Right atrium auricular region (tissue), 2 donors: ENCODE data around the gene CST8. TPM values are rescaled to one million over a fixed set of nuclear protein-coding genes. Genes with fewer than 3 reads are reported as not detected.

Source experiments
- DNase-seq: peaks from one replicate; pipeline ENCODE4 v3.0.0-alpha.2; 2019; ENCODE audit warnings: low spot score
- H3K27ac ChIP-seq, 2 donors: fragments of 200-600 bp; sonication (generic); 1 replicate in 1 of 2; 2 replicates in 1 of 2; pipeline ENCODE4 v1.5.1; 2016 to 2019
- H3K27me3 ChIP-seq, 2 donors: fragments of 200-600 bp; sonication (generic); one replicate each; pipeline versions ENCODE4 v1.5.1 to v1.6.0; 2017 to 2019
- H3K36me3 ChIP-seq: fragments of 200-600 bp; sonication (generic); one replicate; pipeline ENCODE4 v1.5.1; 2016
- H3K4me1 ChIP-seq, 2 donors: fragments of 200-600 bp; sonication (generic); one replicate each; pipeline versions ENCODE4 v1.5.1 to v1.6.0; 2017 to 2019
- H3K4me3 ChIP-seq, 2 donors: fragments of 200-600 bp; sonication (generic); 1 replicate in 1 of 2; 2 replicates in 1 of 2; pipeline ENCODE4 v1.5.1; 2017 to 2019; ENCODE audit warnings: mild to moderate bottlenecking in 1 of 2, moderate library complexity in 1 of 2
- H3K9me3 ChIP-seq, 2 donors: fragments of 200-600 bp; sonication (generic); one replicate each; pipeline ENCODE4 v1.5.1; 2019
- total RNA-seq, 2 donors: library from RNA; depleted of rRNA; stranded (reverse); fragments of >200 nt; gene quantifications; one replicate each; pipeline ENCODE4 v1.1.0, GENCODE V29; 2016
- TF ChIP-seq, protein P1 (sequence below), 2 donors: fragments of 200-600 bp; sonication (generic); IDR thresholded peaks; one replicate each; pipeline ENCODE4 v1.5.1; 2019; ENCODE audit warnings: antibody characterized with exemption in 2 of 2

CST8 gene
- total RNA-seq, 2 donors from 2014 or later = not detected

DNA sequence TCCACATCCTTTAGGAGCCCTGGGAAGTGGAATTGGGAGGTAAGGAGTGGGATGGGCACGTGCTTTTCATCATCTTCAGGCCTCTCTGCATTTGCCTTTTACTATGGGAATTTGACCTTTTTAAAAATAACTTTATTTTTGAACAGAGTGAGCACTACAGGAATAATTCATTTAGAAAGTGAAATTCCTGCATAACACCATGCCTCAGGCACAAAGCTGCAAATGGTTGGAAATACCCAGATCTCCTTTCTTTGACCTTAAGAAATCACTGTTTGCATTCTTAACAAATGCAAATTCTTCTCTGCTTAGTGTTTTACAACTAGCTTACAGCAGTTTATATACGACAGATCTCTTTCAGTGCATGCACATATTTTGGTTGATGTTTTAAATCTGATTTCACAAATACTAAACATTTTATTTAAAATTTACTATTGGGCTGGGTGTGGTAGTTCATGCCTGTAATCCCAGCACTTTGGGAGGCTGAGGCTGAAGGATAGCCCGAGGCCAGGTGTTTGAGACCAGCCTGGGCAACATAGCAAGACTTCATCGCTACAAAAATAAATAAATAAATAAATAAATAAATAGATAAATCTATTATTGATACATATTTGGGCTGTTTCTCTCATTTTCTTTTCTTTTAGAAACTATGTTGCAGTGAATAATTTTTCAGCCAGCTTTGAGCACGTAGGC is 24.5 kb downstream of the CST8 start:
- TF ChIP-seq, protein P1, sequence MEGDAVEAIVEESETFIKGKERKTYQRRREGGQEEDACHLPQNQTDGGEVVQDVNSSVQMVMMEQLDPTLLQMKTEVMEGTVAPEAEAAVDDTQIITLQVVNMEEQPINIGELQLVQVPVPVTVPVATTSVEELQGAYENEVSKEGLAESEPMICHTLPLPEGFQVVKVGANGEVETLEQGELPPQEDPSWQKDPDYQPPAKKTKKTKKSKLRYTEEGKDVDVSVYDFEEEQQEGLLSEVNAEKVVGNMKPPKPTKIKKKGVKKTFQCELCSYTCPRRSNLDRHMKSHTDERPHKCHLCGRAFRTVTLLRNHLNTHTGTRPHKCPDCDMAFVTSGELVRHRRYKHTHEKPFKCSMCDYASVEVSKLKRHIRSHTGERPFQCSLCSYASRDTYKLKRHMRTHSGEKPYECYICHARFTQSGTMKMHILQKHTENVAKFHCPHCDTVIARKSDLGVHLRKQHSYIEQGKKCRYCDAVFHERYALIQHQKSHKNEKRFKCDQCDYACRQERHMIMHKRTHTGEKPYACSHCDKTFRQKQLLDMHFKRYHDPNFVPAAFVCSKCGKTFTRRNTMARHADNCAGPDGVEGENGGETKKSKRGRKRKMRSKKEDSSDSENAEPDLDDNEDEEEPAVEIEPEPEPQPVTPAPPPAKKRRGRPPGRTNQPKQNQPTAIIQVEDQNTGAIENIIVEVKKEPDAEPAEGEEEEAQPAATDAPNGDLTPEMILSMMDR (IDR thresholded peaks at IDR 0.05) = no peak
- DNase-seq = no peak
- Histone ChIP-seq H3K9me3 (no peaks in the 10 kb centered on the region), H3K27ac (no peak overlapping the region), H3K4me3 (no peak overlapping the region), H3K4me1 (no peaks in the 10 kb centered on the region), H3K27me3 (no peaks in the 10 kb centered on the region), H3K36me3 (no peaks in the 10 kb centered on the region)

DNA sequence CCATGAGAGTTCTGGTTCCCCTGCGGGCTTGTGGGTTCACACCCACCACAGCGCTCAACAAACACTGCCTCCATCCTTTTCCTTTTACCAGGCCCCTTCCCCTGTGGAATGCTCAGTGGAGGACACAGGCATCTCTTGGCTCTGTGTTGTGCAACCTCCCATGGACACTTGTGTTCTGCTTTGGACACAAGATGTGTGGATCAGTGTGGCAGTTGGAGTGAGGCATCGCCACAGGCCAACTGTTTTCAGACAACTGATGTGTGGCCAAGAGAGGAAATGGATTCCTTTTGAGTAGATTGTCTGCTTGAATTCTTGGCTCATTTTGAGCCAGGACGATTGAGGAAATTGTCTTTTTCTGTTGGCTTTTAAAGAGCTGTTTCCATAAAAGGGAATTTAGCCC is 26.8 kb downstream of the CST8 start:
- Histone ChIP-seq H3K9me3 (no peaks in the 10 kb centered on the region), H3K36me3 (no peaks in the 10 kb centered on the region), H3K4me3 (no peak overlapping the region), H3K27ac (no peak overlapping the region), H3K4me1 (no peaks in the 10 kb centered on the region), H3K27me3 (no peaks in the 10 kb centered on the region)
- TF ChIP-seq, protein P1 (IDR thresholded peaks at IDR 0.05) = no peak
- no peak for DNase-seq

DNA sequence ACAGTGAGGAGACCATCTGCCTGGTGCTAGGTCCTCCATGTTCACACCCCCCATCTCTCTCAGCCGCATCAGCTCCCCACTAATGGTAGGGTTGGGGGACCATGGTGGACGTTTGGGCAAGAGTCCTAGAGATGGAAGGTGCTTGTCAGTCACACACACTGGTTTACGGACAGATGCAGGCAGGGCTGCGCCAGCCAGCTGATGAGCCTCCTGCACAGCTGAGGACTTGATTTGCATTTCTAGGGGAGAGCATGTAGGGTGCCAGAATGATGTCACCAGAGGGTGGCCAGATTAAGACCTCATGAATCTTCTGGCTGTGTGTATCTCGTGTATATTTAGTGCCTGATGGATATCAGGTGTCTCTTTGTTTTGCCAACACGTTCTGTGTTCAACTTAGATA is 28.6 kb downstream of the CST8 start:
- Histone ChIP-seq H3K4me1 (no peaks in the 10 kb centered on the region), H3K9me3 (no peaks in the 10 kb centered on the region), H3K36me3 (no peaks in the 10 kb centered on the region), H3K4me3 (no peak overlapping the region), H3K27me3 (no peaks in the 10 kb centered on the region), H3K27ac (no peak overlapping the region)
- DNase-seq = no peak
- TF ChIP-seq, protein P1 (IDR thresholded peaks at IDR 0.05) = no peak

DNA sequence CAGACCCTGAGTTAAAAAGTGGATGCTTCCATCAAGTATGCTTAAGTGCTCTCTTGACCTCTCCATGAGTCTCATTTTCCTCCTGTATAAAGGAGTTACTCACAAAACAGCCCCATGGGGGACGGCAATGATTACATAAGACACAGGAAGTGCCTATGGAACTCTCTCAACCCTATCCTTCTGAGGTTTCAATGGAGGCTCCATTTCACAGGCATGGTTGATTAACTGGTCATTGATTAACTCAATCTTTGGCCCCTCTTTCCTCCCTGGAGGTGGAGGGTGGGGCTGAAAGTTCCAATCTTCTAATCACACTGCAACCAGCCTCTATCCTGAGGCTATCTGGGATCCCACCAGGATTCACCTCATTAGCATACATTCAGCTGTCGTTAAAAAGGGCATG is 29.3 kb downstream of the CST8 start:
- TF ChIP-seq, protein P1 (IDR thresholded peaks at IDR 0.05) = no peak
- H3K27ac ChIP-seq = no peak overlapping the region
- no peaks in the 10 kb centered on the region for H3K27me3 ChIP-seq
- no peaks in the 10 kb centered on the region for H3K4me1 ChIP-seq
- no peaks in the 10 kb centered on the region for H3K36me3 ChIP-seq
- H3K9me3 ChIP-seq = no peaks in the 10 kb centered on the region
- DNase-seq = no peak
- H3K4me3 ChIP-seq = no peak overlapping the region

DNA sequence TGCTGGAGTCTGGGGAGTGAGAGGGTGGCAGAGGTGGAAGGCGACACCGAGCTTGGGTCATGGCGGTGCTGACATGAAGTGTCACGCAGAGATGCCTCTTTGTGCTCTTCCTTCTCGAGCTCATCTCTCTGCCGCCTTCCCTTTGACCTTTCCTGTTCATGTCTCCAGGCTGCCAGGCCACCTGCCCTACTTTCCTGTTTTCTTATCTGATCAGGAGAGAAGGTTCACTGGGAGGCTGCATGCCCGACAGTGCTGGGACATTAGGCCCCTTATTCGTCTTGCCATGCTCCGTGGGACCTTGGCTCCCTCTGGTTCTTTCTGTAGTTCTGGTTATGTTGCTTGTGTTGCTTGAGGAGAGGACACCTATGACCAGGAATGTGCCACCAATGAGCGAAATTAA is 33.2 kb downstream of the CST8 start:
- DNase-seq = no peak
- no peak overlapping the region for H3K4me3 ChIP-seq
- H3K9me3 ChIP-seq = no peaks in the 10 kb centered on the region
- no peaks in the 10 kb centered on the region for H3K4me1 ChIP-seq
- H3K27me3 ChIP-seq = no peaks in the 10 kb centered on the region
- H3K36me3 ChIP-seq = no peaks in the 10 kb centered on the region
- H3K27ac ChIP-seq = no peak overlapping the region
- TF ChIP-seq, protein P1 (IDR thresholded peaks at IDR 0.05) = no peak

DNA sequence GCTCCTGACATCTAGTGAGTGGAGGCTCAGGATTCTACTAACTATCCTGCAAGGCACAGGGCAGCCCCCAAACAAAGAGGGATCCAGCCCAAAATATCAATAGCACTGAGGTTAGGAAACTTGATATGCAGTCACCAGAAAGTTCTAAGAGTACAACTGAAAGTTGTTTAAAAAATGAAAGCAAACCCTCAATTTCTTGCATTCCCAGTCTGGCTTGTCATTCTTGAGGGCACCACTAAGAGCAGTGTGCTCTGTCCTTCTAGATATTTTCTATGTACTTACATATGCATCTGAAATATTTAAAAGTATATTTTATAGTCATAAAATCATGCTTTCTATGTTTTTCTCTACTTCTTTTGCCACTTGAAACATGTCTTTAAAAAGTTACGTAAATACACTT is 35.9 kb downstream of the CST8 start:
- Histone ChIP-seq H3K27ac (no peak overlapping the region), H3K36me3 (no peaks in the 10 kb centered on the region), H3K27me3 (no peaks in the 10 kb centered on the region), H3K4me1 (no peaks in the 10 kb centered on the region), H3K4me3 (no peak overlapping the region), H3K9me3 (no peaks in the 10 kb centered on the region)
- DNase-seq = no peak
- TF ChIP-seq, protein P1 (IDR thresholded peaks at IDR 0.05) = no peak
